NOMO-1 treated with DMSO at 0.1 percent for 48 hours (cell line): Measurements from ENCODE around the gene SLC22A12.

ENCODE experiments used
- DNase-seq: peaks from one replicate; lab custom pipeline; 2025; ENCODE audit not compliant: unreplicated experiment; lab: John Stamatoyannopoulos, UW

Gene SLC22A12

GRCh38 chr11:64562723-64563351 lies 28.2 kb upstream of the SLC22A12 start:
- no peak for DNase-seq

- DNase-seq: no peak
Observed at GRCh38 chr11:64563966-64564365, 27.1 kb upstream of the SLC22A12 start.

GRCh38 chr11:64564419-64564818 lies 26.6 kb upstream of the SLC22A12 start:
- DNase-seq: no peak

- no peak for DNase-seq
Observed at GRCh38 chr11:64564947-64565889, 25.8 kb upstream of the SLC22A12 start.

- DNase-seq: peak; percentile 45
Observed at GRCh38 chr11:64566042-64566914, 24.7 kb upstream of the SLC22A12 start.

- no peak for DNase-seq
Observed at GRCh38 chr11:64566915-64567891, 23.8 kb upstream of the SLC22A12 start.

- DNase-seq: no peak
Observed at GRCh38 chr11:64568041-64568571, 22.9 kb upstream of the SLC22A12 start.

- no peak for DNase-seq
Observed at GRCh38 chr11:64568584-64569140, 22.4 kb upstream of the SLC22A12 start.

GRCh38 chr11:64569300-64569970 lies 21.6 kb upstream of the SLC22A12 start:
- DNase-seq: no peak

GRCh38 chr11:64570341-64570740 lies 20.7 kb upstream of the SLC22A12 start:
- no peak for DNase-seq

GRCh38 chr11:64571050-64571409 lies 20.0 kb upstream of the SLC22A12 start:
- DNase-seq: no peak

- DNase-seq: no peak
Observed at GRCh38 chr11:64571410-64572091, 19.5 kb upstream of the SLC22A12 start.

GRCh38 chr11:64572143-64572542 lies 18.9 kb upstream of the SLC22A12 start:
- no peak for DNase-seq

- no peak for DNase-seq
Observed at GRCh38 chr11:64577202-64577601, 13.8 kb upstream of the SLC22A12 start.

GRCh38 chr11:64580412-64580811 lies 10.6 kb upstream of the SLC22A12 start:
- DNase-seq: no peak

GRCh38 chr11:64581057-64581523 lies 9.9 kb upstream of the SLC22A12 start:
- no peak for DNase-seq

GRCh38 chr11:64582885-64583284 lies 8.1 kb upstream of the SLC22A12 start:
- DNase-seq: no peak
